Hepatocyte (in vitro differentiated cells): ENCODE results near the gene PFDN6. TPM values are rescaled to one million over a fixed set of nuclear protein-coding genes. Genes with fewer than 3 reads are reported as not detected.
"Not testable (repeated sequence)": the region's sequence is repeated elsewhere in the genome, so short reads cannot be mapped to it uniquely, and the experiment has no call there.

Source experiments
- DNase-seq: peaks from one replicate; pipeline ENCODE4 v3.0.0-alpha.2; 2016; ENCODE audit warnings: low spot score
- H2AFZ ChIP-seq: fragments of 200-600 bp; sonication (generic); 2 replicates; pipeline ENCODE4 v1.6.0; 2016; ENCODE audit warnings: antibody characterized with exemption, mild to moderate bottlenecking
- H3K27ac ChIP-seq: fragments of 200-600 bp; sonication (generic); 2 replicates; pipeline ENCODE4 v1.5.1; 2016; ENCODE audit warnings: mild to moderate bottlenecking
- H3K27me3 ChIP-seq: fragments of 200-600 bp; sonication (generic); 2 replicates; pipeline ENCODE4 v1.6.1; 2016
- H3K36me3 ChIP-seq: fragments of 200-600 bp; sonication (generic); replicated peaks from 2 replicates; pipeline ENCODE4 v1.5.1; 2016; ENCODE audit warnings: low read depth; ENCODE audit not compliant: insufficient read depth
- H3K4me1 ChIP-seq: fragments of 200-600 bp; sonication (generic); 2 replicates; pipeline ENCODE4 v1.5.1; 2016; ENCODE audit warnings: mild to moderate bottlenecking, moderate library complexity; ENCODE audit not compliant: insufficient read depth
- H3K4me2 ChIP-seq: fragments of 200-600 bp; sonication (generic); 2 replicates; pipeline ENCODE4 v1.6.0; 2016
- H3K4me3 ChIP-seq: fragments of 200-600 bp; sonication (generic); 2 replicates; pipeline ENCODE4 v1.5.1; 2016; ENCODE audit warnings: mild to moderate bottlenecking
- H3K79me2 ChIP-seq: fragments of 200-600 bp; sonication (generic); 2 replicates; pipeline ENCODE4 v1.6.0; 2017; ENCODE audit warnings: mild to moderate bottlenecking
- H3K9me2 ChIP-seq: fragments of 200-600 bp; sonication (generic); replicated peaks from 2 replicates; pipeline ENCODE4 v1.6.0; 2017; ENCODE audit warnings: mild to moderate bottlenecking; ENCODE audit not compliant: insufficient read depth
- H3K9me3 ChIP-seq: fragments of 200-600 bp; sonication (generic); 2 replicates; pipeline ENCODE4 v1.5.1; 2016; ENCODE audit warnings: low read depth, mild to moderate bottlenecking
- H4K20me1 ChIP-seq: fragments of 200-600 bp; sonication (generic); 2 replicates; pipeline ENCODE4 v1.6.0; 2016; ENCODE audit warnings: mild to moderate bottlenecking; ENCODE audit not compliant: insufficient read depth, poor library complexity, severe bottlenecking
- CTCF ChIP-seq: fragments of 200-600 bp; sonication (generic); IDR thresholded peaks from 2 replicates; pipeline ENCODE4 v1.5.1; 2016; ENCODE audit warnings: antibody characterized with exemption, mild to moderate bottlenecking; ENCODE audit not compliant: poor library complexity
- EZH2 ChIP-seq: fragments of 200-600 bp; sonication (generic); IDR thresholded peaks from 2 replicates; pipeline ENCODE4 v1.6.1; 2016; ENCODE audit warnings: antibody characterized with exemption, mild to moderate bottlenecking, borderline replicate concordance
- EZH2phosphoT487 ChIP-seq: fragments of 200-600 bp; sonication (generic); IDR thresholded peaks from one replicate; pipeline ENCODE4 v1.6.1; 2018; ENCODE audit warnings: antibody characterized with exemption, mild to moderate bottlenecking, low read depth, moderate library complexity; ENCODE audit not compliant: unreplicated experiment, severe bottlenecking
- WGBS: methylation state at CpG from one replicate; pipeline ENCODE4 v1.1.6; 2016; ENCODE audit warnings: low lambda C conversion rate; ENCODE audit errors: missing lambda C conversion rate; 5-methylcytosine and 5-hydroxymethylcytosine counted together
- polyA plus RNA-seq: library from polyadenylated mRNA; unstranded; fragments of >200 nt; fragmentation: Nextera tagmentation; extraction: Ambion mirVana; gene quantifications from 2 replicates; pipeline ENCODE4 v1.2.1, GENCODE V29; 2016
- total RNA-seq: library from RNA; depleted of rRNA; stranded (reverse); fragments of >200 nt; gene quantifications from 2 replicates; pipeline ENCODE4 v1.2.3, GENCODE V29; 2014

The PFDN6 gene
- total and polyA plus RNA-seq, 2 experiments from 2014 or later: 19.5 to 52.7 TPM

- TF ChIP-seq EZH2: no peak
- TF ChIP-seq EZH2phosphoT487: no peak
- TF ChIP-seq CTCF: no peak
- peaks cover 11% of the 10 kb centered on the region for H4K20me1 ChIP-seq
- no peak for DNase-seq
- H3K27ac ChIP-seq: no peak overlapping the region
- H3K79me2 ChIP-seq: peaks cover 2% of the 10 kb centered on the region
- H3K27me3 ChIP-seq: no peaks in the 10 kb centered on the region
- no peak overlapping the region for H3K4me2 ChIP-seq
- no peaks in the 10 kb centered on the region for H3K9me3 ChIP-seq
- no peaks in the 10 kb centered on the region for H3K36me3 ChIP-seq
- H2AFZ ChIP-seq: no peak overlapping the region
- no peaks in the 10 kb centered on the region for H3K9me2 ChIP-seq
- H3K4me1 ChIP-seq: peaks cover 21% of the 10 kb centered on the region
- no peak overlapping the region for H3K4me3 ChIP-seq
- 93% methylated on average over 6 of the region's 6 CpGs for WGBS
Observed at GRCh38 chr6:33280539-33280938, 8.9 kb upstream of the PFDN6 start.

- H3K27me3 ChIP-seq, H3K36me3 ChIP-seq, H2AFZ ChIP-seq, H3K4me1 ChIP-seq, H3K4me2 ChIP-seq, H3K9me2 ChIP-seq, H3K4me3 ChIP-seq, DNase-seq, H3K27ac ChIP-seq, H3K9me3 ChIP-seq, H4K20me1 ChIP-seq: not testable (repeated sequence)
- WGBS: 97% methylated on average over 4 of the region's 4 CpGs
- H3K79me2 ChIP-seq: peaks cover 18% of the 10 kb centered on the region
Observed at GRCh38 chr6:33285214-33285613, 4.2 kb upstream of the PFDN6 start.

GRCh38 chr6:33286946-33287914 lies 2.2 kb upstream of the PFDN6 start:
- Histone ChIP-seq H3K4me1 (peaks cover 13% of the 10 kb centered on the region), H3K36me3 (no peaks in the 10 kb centered on the region), H3K4me2 (no peak overlapping the region), H2AFZ (no peak overlapping the region), H3K27ac (no peak overlapping the region), H3K79me2 (peaks cover 29% of the 10 kb centered on the region), H3K9me3 (no peaks in the 10 kb centered on the region), H3K27me3 (no peaks in the 10 kb centered on the region), H3K9me2 (no peaks in the 10 kb centered on the region), H3K4me3 (no peak overlapping the region), H4K20me1 (no peaks in the 10 kb centered on the region)
- no peak for DNase-seq
- no peak for TF ChIP-seq EZH2phosphoT487
- TF ChIP-seq EZH2: no peak
- TF ChIP-seq CTCF: no peak
- WGBS: 97% methylated on average over 22 of the region's 22 CpGs

- Histone ChIP-seq H3K27ac (no peak overlapping the region), H3K4me2 (peak overlapping the region; percentile 88), H3K27me3 (no peaks in the 10 kb centered on the region), H3K4me3 (peak overlapping the region; percentile 26), H3K79me2 (peaks cover 29% of the 10 kb centered on the region), H3K4me1 (peaks cover 13% of the 10 kb centered on the region), H3K36me3 (no peaks in the 10 kb centered on the region), H3K9me2 (no peaks in the 10 kb centered on the region), H3K9me3 (no peaks in the 10 kb centered on the region), H2AFZ (peak overlapping the region; percentile 34), H4K20me1 (no peaks in the 10 kb centered on the region)
- 26% methylated on average over 19 of the region's 21 CpGs for WGBS
- TF ChIP-seq EZH2 (no peak), CTCF (no peak), EZH2phosphoT487 (no peak)
- DNase-seq: no peak
Observed at GRCh38 chr6:33288141-33288920, 1.1 kb upstream of the PFDN6 start.
